SK-N-SH (cell line): Measurements from ENCODE around the gene KCND3. TPM values are rescaled to one million over a fixed set of nuclear protein-coding genes. Genes with fewer than 3 reads are reported as not detected.

ENCODE experiments used
- CTCF ChIA-PET: fragments of 300-600, 350-600 bp; formaldehyde crosslinking; extraction: SDS; loops from one replicate; lab custom pipeline; 2021; lab: Yijun Ruan, JAX
- POLR2A ChIA-PET: fragments of 350-600 bp; sonication (Branson Sonifier 250); formaldehyde crosslinking; extraction: SDS; loops from one replicate; lab custom pipeline; 2020; ENCODE audit warnings: antibody characterized with exemption, inconsistent platforms; lab: Yijun Ruan, JAX
- DNase-seq: peaks from one replicate; pipeline ENCODE4 v3.0.0; 2012
- H2AFZ ChIP-seq: fragments of 200-600 bp; sonication (generic); 2 replicates; pipeline ENCODE4 v1.8.1; 2016; ENCODE audit warnings: antibody characterized with exemption, mild to moderate bottlenecking, low read depth
- H3F3A ChIP-seq: fragments of 200-600 bp; sonication (generic); replicated peaks from 2 replicates; pipeline ENCODE3; 2016; ENCODE audit warnings: antibody characterized with exemption, mild to moderate bottlenecking; ENCODE audit not compliant: insufficient read depth
- H3K27ac ChIP-seq, 2 experiments: fragments of 200-500 bp in 1 of 2; fragments of 200-600 bp in 1 of 2; sonication (Bioruptor generic) in 1 of 2; sonication (generic), shearing (Covaris generic) in 1 of 2; 2 replicates each; pipeline versions ENCODE4 v1.5.1 to v1.6.1; 2014 to 2016; ENCODE audit warnings: low read depth in 2 of 2, inconsistent platforms in 1 of 2, low read length in 1 of 2, mild to moderate bottlenecking in 1 of 2, mixed read lengths in 1 of 2
- H3K27me3 ChIP-seq: fragments of 200-600 bp; sonication (generic), shearing (Covaris generic); 2 replicates; pipeline ENCODE4 v1.6.1; 2016; ENCODE audit warnings: mixed run types; ENCODE audit not compliant: insufficient read depth
- H3K36me3 ChIP-seq, 2 experiments: fragments of 200-500 bp in 1 of 2; fragments of 200-600 bp in 1 of 2; sonication (Bioruptor generic) in 1 of 2; sonication (generic) in 1 of 2; replicated peaks in 1 of 2; 2 replicates each; pipeline versions ENCODE3 to v1.5.1; 2014 to 2016; ENCODE audit warnings: low read length in 1 of 2, mild to moderate bottlenecking in 1 of 2; ENCODE audit not compliant: insufficient read depth in 2 of 2, control insufficient read depth in 1 of 2
- H3K4me1 ChIP-seq, 2 experiments: fragments of 200-500 bp in 1 of 2; fragments of 200-600 bp in 1 of 2; sonication (Bioruptor generic) in 1 of 2; sonication (generic), shearing (Covaris generic) in 1 of 2; 2 replicates each; pipeline versions ENCODE4 v1.5.1 to v1.6.1; 2014 to 2016; ENCODE audit warnings: low read depth in 1 of 2, low read length in 1 of 2, mixed run types in 1 of 2; ENCODE audit not compliant: insufficient read depth in 2 of 2, control insufficient read depth in 1 of 2
- H3K4me2 ChIP-seq: fragments of 200-600 bp; sonication (generic), shearing (Covaris generic); 2 replicates; pipeline ENCODE4 v1.6.1; 2017; ENCODE audit warnings: mixed run types
- H3K4me3 ChIP-seq, 2 experiments: fragments of 200-500 bp in 1 of 2; fragments of 200-600 bp in 1 of 2; sonication (Bioruptor generic) in 1 of 2; sonication (generic), shearing (Covaris generic) in 1 of 2; 2 replicates each; pipeline versions ENCODE4 v1.5.1 to v1.8.1; 2014 to 2016; ENCODE audit warnings: low read depth in 2 of 2, inconsistent platforms in 1 of 2, low read length in 1 of 2, mild to moderate bottlenecking in 1 of 2, mixed read lengths in 1 of 2, moderate library complexity in 1 of 2
- H3K79me2 ChIP-seq: fragments of 200-600 bp; sonication (generic); 2 replicates; pipeline ENCODE4 v1.8.1; 2017; ENCODE audit warnings: mild to moderate bottlenecking; ENCODE audit not compliant: insufficient read depth
- H3K9ac ChIP-seq: fragments of 200-600 bp; sonication (generic); 2 replicates; pipeline ENCODE4 v1.6.1; 2017; ENCODE audit warnings: mixed run types
- H3K9me2 ChIP-seq: fragments of 200-600 bp; sonication (generic); 2 replicates; pipeline ENCODE4 v1.6.1; 2017; ENCODE audit warnings: mixed run types
- H3K9me3 ChIP-seq: fragments of 200-600 bp; sonication (generic); 2 replicates; pipeline ENCODE4 v1.6.1; 2017; ENCODE audit warnings: mixed run types, mild to moderate bottlenecking, moderate library complexity
- H4K20me1 ChIP-seq: fragments of 200-600 bp; sonication (generic); 2 replicates; pipeline ENCODE4 v1.6.1; 2017; ENCODE audit warnings: mild to moderate bottlenecking, mixed run types; ENCODE audit not compliant: insufficient read depth
- CHD2 ChIP-seq: fragments of 150-350 bp; IDR thresholded peaks from 2 replicates; pipeline ENCODE4 v1.6.1; 2018; ENCODE audit warnings: low read length; ENCODE audit not compliant: partially characterized antibody
- FOXJ3 ChIP-seq: sonication (generic); formaldehyde crosslinking; IDR thresholded peaks from 2 replicates; pipeline ENCODE4 v1.5.1; 2020; ENCODE audit warnings: mild to moderate bottlenecking, missing genetic modification reagents
- GABPA ChIP-seq: IDR thresholded peaks from 2 replicates; pipeline ENCODE4 v1.4.0; 2012; ENCODE audit warnings: low read depth, mild to moderate bottlenecking
- GATA2 ChIP-seq: sonication (generic); formaldehyde crosslinking; IDR thresholded peaks from 2 replicates; pipeline ENCODE4 v1.5.0; 2020; ENCODE audit warnings: mild to moderate bottlenecking, missing genetic modification reagents
- MEF2A ChIP-seq: IDR thresholded peaks from 2 replicates; pipeline ENCODE4 v1.4.0; 2012; ENCODE audit warnings: low read depth, borderline replicate concordance
- MXI1 ChIP-seq: IDR thresholded peaks from 2 replicates; pipeline ENCODE4 v1.6.1; 2012; ENCODE audit warnings: mild to moderate bottlenecking, low read depth, low read length, improper control_type of control experiment
- PBX3 ChIP-seq: IDR thresholded peaks from 2 replicates; pipeline ENCODE4; 2012
- RXRA ChIP-seq: IDR thresholded peaks from 2 replicates; pipeline ENCODE4 v1.4.0; 2012; ENCODE audit warnings: low read depth, mild to moderate bottlenecking, borderline replicate concordance
- SMC3 ChIP-seq: IDR thresholded peaks from 2 replicates; pipeline ENCODE4 v1.6.1; 2012; ENCODE audit warnings: low read depth, low read length, improper control_type of control experiment
- YY1 ChIP-seq: IDR thresholded peaks from 2 replicates; pipeline ENCODE4 v1.4.0; 2012; ENCODE audit warnings: low read depth, mild to moderate bottlenecking
- ZBTB33 ChIP-seq: IDR thresholded peaks from 2 replicates; pipeline ENCODE4 v1.4.0; 2012; ENCODE audit warnings: low read depth, borderline replicate concordance
- WGBS: methylation state at CpG from one replicate; pipeline ENCODE4 v1.1.6; 2017; ENCODE audit warnings: low lambda C conversion rate; 5-methylcytosine and 5-hydroxymethylcytosine counted together
- polyA plus RNA-seq, 3 experiments: library from polyadenylated mRNA; depleted of rRNA; stranded (reverse); fragments of >200 nt; gene quantifications; 2 replicates each; pipeline ENCODE4 v1.2.3, GENCODE V29; 2012

Gene KCND3
- polyA plus RNA-seq, 1 of the 3 experiments (the other 2 are of a cell fraction): not detected

GRCh38 chr1:111971396-111971795, 18.1 kb downstream of the KCND3 start:
- Histone ChIP-seq H2AFZ (no peak overlapping the region), H4K20me1 (no peaks in the 10 kb centered on the region), H3K9me2 (no peaks in the 10 kb centered on the region), H3K27ac (no peak overlapping the region), H3K27me3 (peaks cover 4% of the 10 kb centered on the region; the same call in 1 of the 2 replicates), H3K4me1 (no peaks in the 10 kb centered on the region), H3K36me3 (no peaks in the 10 kb centered on the region), H3K79me2 (no peaks in the 10 kb centered on the region), H3K4me3 (no peak overlapping the region), H3K4me2 (no peak overlapping the region), H3K9ac (no peak overlapping the region), H3K9me3 (no peaks in the 10 kb centered on the region), H3F3A (no peaks in the 10 kb centered on the region)
- DNase-seq: no peak
- 0% methylated on average over 1 of the region's 1 CpG for WGBS
- TF ChIP-seq PBX3 (no peak), MXI1 (no peak), YY1 (no peak), CHD2 (no peak), FOXJ3 (CRISPR knock-in tag) (no peak), MEF2A (no peak), GATA2 (no peak), SMC3 (no peak)
- POLR2A ChIA-PET: no interaction called here
- CTCF ChIA-PET: no interaction called here

GRCh38 chr1:111968511-111968910, 21.0 kb downstream of the KCND3 start:
- no peak overlapping the region for H3K4me2 ChIP-seq
- H3K27ac ChIP-seq: no peak overlapping the region
- POLR2A ChIA-PET: no interaction called here
- DNase-seq: no peak
- H3K79me2 ChIP-seq: no peaks in the 10 kb centered on the region
- no peaks in the 10 kb centered on the region for H3K36me3 ChIP-seq
- no peak overlapping the region for H3K9ac ChIP-seq
- no peaks in the 10 kb centered on the region for H3K4me1 ChIP-seq
- H2AFZ ChIP-seq: no peak overlapping the region
- H4K20me1 ChIP-seq: no peaks in the 10 kb centered on the region
- H3K9me3 ChIP-seq: no peaks in the 10 kb centered on the region
- H3K4me3 ChIP-seq: no peak overlapping the region
- H3K9me2 ChIP-seq: no peaks in the 10 kb centered on the region
- no peak for TF ChIP-seq MXI1
- CTCF ChIA-PET: no interaction called here
- no peaks in the 10 kb centered on the region for H3F3A ChIP-seq
- H3K27me3 ChIP-seq: no peaks in the 10 kb centered on the region; the same call in 1 of the 2 replicates
- WGBS: 13% methylated on average over 3 of the region's 4 CpGs

GRCh38 chr1:111967886-111968285, 21.6 kb downstream of the KCND3 start:
- 11% methylated on average over 3 of the region's 3 CpGs for WGBS
- Histone ChIP-seq H3K9me2 (no peaks in the 10 kb centered on the region), H3K4me1 (no peaks in the 10 kb centered on the region), H4K20me1 (no peaks in the 10 kb centered on the region), H3F3A (no peaks in the 10 kb centered on the region), H3K79me2 (no peaks in the 10 kb centered on the region), H3K27me3 (no peaks in the 10 kb centered on the region; the same call in 1 of the 2 replicates), H3K9me3 (no peaks in the 10 kb centered on the region), H3K9ac (no peak overlapping the region), H2AFZ (no peak overlapping the region), H3K27ac (no peak overlapping the region), H3K4me3 (no peak overlapping the region), H3K36me3 (no peaks in the 10 kb centered on the region), H3K4me2 (no peak overlapping the region)
- POLR2A ChIA-PET: no interaction called here
- CTCF ChIA-PET: interaction anchor here (0.9 kb wide), 1 partner anchor 21 kb away, joined by 3 read pairs; the partner anchor contains the start of gene KCND3
- no peak for DNase-seq
- TF ChIP-seq ZBTB33: no peak
- no peak for TF ChIP-seq RXRA
- no peak for TF ChIP-seq GABPA
